GM19023 (cell line): Measurements from ENCODE around the gene GSG1.
"Not testable (repeated sequence)": the region's sequence is repeated elsewhere in the genome, so short reads cannot be mapped to it uniquely, and the experiment has no call there.

Source experiments
- ATAC-seq: cut with Tn5 transposase; IDR thresholded peaks from one replicate; pipeline ENCODE4 v1.9.1; 2021; ENCODE audit warnings: mild to moderate bottlenecking, moderate library complexity; ENCODE audit not compliant: unreplicated experiment

The GSG1 gene

DNA sequence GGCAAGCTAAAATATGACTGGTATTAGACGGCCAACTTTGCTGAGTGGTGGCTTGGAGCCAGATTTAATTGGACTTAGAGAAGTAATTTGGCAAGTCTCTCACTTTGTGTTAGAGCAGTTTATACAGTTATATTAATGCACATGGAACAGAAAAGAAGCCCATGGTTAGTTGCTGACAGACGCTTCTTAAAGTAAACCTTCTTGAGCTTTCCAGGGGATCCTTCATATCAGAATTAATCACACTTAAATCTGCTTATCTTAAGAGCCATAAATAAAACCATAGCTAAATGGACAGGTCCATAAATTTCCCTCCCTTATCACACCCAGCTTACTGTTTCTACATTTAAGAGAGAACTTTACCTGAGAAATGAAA lies 9.6 kb downstream of the GSG1 start:
- no peak for ATAC-seq

DNA sequence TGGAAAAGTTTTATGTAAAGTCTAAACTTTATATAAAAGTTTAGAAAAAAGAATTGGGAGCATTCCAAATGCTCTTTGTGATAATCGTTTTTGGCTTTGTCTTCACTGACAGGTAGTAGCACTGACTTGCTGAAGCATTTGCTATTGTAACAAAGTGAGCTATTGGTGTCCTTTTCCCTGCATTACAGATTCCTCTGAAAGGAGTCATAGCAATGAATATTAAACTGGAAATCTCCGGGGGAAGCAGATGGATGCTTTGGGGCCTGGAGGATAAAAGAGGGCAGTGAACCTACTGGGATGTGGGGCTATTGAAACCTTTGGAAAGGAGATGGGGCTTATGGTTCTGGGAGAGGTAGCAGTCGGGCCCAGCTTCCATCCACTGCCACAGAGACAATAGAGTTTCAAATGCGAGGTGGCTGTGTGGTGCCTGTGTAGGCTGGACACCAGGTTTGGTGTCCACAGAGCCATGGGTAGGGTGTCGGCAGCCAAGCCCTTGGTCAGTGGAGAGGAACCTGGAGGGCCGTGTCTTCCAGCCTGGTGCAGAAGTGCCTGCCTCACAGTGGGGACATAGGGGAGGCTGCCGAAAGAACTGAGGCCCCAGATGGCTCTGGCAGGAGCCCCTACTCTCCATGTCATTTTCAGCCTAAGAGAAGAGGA lies 10.1 kb downstream of the GSG1 start:
- no peak for ATAC-seq

DNA sequence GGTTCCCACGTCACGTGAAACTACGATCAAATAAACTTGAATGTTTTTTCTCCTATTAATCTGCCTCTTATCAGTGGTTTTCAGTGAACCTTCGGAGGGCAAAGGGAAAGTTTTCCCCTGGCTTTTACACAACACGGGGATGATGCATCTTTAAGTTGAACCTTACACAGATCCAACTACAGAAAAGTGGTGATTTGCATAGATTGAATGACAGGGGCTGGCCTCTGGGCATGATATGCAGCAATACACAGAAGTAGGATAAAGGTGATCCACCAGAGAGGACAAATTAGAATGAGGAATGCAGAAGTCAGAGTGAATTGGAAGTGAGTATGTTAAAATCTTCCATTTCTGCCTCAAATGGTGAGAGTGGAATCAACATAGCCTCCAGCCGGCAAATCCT lies 11.6 kb downstream of the GSG1 start:
- no peak for ATAC-seq

DNA sequence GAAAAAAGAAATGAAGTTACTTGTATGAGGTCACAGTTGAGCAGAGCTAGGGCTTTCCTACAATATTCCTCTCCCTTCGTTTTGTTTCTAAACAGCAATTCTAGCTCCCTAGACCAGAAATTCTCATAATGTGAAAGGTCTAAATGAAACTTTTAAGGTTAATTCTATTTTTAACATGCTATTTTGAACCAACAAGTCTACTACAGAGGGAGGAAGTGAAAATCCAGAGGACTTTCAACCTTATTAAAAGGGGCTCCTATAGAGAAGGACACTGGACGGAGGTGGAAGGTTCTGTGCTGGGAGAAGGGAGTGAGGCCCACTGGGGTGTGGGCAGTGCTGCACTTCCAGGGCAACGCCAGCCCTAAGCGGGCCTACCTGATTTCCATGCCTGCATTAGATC lies 13.4 kb downstream of the GSG1 start:
- ATAC-seq = no peak

GRCh38 chr12:13088496-13088895 lies 15.0 kb downstream of the GSG1 start:
- ATAC-seq = no peak

- ATAC-seq = no peak
Observed at GRCh38 chr12:13087766-13088165, 15.7 kb downstream of the GSG1 start.

GRCh38 chr12:13085968-13086686 lies 17.3 kb downstream of the GSG1 start:
- no peak for ATAC-seq

DNA sequence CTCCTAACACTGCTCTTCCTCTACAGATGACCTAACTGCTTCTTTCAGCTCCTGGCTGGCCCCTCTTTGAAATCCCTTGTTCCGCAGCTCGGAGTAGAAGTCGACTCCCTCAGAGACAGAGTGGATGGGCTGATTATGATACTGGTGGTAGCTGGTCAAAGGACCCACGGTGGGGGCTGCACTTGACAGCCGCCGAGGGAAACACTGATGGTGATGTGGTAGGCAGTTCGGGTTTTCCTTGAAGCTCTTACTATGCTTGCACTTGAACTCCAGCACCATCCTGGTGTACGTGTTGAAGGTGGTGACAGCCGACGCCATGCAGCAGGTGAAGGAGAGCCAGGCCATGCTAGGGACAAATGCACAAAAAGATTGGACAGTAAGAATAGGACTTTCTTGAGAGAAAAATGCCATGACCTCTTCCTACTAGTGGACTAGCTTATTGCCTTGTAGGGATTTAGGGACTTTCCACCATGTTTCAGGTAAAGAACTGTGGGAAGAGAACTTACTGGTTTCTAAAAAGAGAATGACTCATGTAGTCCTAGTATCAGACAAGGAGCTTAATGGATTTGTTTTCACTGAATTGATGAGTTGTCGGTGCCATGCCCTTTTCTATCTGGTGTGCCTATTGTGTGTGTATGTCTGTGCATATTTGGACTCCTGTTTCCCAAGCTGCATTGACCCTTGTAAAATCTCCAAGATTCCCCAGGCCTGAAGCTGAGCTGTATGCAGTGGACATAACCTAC lies 18.4 kb downstream of the GSG1 start:
- ATAC-seq = no peak

DNA sequence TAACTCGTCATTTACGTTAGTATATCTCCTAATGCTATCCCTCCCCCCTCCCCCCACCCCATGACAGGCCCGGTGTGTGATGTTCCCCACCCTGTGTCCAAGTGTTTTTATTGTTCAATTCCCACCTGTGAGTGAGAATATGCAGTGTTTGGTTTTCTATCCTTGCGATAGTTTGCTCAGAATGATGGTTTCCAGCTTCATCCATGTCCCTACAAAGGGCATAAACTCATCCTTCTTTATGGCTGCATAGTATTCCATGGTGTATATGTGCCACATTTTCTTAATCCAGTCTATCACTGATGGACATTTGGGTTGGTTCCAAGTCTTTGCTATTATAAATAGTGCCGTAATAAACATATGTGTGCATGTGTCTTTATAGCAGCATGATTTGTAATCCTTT lies 19.8 kb downstream of the GSG1 start:
- not testable (repeated sequence) for ATAC-seq

DNA sequence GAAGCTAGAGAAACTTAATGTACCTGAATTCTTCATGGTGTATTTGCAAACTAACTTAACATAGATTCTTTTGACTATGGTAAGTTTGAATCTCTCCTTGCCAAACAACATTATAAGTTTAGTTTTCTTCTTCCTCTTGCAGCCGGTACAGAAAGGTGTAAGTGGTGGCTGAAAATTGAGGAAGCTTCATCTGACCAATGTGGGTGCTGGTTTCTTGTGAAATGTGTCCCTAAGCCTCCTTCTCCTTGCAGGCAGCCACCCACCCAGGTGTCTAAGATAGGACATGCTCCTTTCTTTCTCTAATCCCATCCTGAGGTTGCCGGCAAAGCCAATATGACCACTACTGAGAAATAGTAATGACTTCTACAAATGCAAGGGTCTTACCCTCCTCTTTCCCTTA lies 20.6 kb downstream of the GSG1 start:
- no peak for ATAC-seq

GRCh38 chr12:13080266-13080665 lies 23.2 kb downstream of the GSG1 start:
- ATAC-seq = no peak

DNA sequence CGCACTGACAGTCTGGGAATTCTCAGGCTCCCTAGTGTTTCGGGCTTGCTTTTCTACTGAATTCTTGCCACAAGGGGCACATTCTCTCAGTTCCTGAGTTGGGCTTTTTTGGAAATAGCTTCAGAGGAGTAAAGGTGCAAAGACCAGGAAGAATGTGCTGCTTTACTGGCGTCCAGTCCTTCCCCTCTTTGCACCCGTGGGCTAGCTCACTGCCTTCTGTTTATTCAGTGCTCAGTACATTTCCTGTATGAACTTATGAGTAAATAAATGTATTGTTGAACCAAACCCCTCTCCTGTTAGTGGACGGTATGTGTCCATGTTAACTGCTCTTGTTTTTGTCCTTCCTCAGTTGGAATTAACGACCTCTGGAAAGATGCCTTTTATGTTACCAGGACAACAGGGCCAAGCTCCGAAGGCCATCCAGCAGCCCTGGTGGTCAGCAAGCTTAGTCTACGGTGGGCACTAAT lies 24.0 kb downstream of the GSG1 start:
- ATAC-seq = no peak

DNA sequence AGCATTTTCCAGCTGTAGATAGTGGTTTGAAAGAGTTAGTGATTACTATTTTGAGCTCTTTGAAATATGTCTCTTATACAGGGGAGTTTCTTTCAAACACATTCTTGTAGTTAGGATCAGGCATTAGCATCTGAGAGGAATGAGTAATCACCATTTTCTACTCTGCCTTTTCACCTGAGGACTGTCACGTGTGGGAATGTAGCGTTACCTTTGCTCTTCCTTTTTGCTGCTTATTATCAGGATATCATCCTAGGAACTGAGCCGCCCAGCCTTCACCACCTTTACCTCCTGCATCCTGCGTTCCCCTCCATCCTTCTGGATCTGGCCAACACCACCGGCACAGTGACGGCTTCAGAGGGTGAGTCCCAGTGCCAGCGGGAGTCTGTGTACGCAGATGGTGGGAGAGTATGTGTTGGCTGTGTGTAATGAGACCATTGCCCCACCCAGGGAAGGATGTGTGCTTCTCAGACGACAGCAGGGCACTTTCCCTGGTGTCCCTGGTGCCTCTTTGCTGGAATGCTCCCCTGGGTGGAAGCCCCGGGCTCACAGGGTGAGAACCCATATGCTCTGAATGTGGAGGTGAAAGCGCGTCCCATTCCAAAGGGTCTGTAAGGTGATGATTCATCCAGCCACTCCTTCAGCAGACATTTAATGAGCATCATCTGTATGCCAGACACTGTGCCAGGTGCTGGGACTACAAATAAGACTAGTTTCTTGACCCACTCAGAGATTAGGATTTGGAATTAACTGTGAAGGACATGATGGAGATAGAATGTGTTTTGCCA lies 27.5 kb downstream of the GSG1 start:
- ATAC-seq = no peak

DNA sequence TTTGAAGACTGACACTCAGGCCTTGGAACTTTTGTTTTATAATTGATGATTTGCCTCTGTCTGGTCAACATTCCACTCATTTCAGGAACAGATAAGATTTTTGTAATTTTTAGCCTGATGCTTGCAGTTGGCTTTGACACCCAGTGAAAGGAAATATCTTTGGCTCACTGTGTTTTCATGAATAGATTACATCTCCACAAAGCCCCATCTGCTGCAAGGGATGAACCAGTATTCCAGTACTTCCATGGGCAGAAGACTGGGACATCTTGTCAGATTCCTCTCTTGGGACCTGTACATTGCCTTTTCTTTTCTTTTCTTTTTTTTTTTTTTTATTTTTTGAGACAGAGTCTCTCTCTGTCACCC lies 28.4 kb downstream of the GSG1 start:
- no peak for ATAC-seq

- no peak for ATAC-seq
Observed at GRCh38 chr12:13074396-13075117, 28.9 kb downstream of the GSG1 start.

- ATAC-seq = no peak
Observed at GRCh38 chr12:13073173-13073572, 30.3 kb downstream of the GSG1 start.

DNA sequence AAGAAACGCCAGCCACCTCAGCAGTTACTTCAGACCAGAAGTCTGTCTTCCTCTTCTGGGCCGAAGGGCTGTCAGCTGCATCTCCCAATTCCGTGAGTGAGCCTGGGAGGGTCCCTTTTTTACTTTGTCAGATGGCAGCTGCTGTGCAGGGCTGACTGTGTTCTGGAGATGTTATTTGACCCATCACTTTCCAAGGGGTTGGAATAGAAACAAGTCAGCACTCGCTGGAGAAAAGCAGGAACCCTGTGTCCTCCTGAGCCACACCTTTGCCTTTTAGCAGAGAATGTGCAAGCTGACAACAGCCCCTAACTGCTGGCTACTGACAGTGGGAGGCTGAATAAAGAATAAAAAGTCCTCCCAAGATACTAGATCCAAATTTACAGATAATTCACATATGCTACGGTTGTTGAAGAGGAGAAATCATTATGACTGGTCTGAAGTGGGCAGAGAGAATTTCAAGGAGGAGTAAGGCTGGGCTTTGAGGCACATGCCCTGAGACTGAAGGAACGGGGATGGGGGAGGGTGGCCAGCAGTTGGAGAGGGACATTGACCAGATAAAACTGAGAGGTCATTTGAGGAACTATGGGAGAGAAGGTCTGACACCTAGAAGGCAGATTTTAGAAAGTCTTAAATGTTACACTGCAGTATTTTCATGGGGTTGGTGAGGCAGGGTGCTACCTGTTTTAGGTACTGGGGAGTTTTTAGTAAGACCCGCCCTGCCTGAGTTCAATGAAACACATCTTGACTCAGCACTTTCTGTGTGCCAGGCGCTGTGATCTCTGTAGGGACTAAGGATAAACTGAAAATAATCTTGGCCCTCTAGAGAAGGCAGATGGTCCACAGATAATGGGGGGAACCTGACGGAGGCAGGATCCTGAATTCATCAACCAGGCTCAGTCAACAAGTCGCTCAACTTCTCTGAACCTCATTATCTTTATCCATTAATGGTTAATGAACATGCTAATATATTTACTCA lies 31.9 kb downstream of the GSG1 start:
- no peak for ATAC-seq

DNA sequence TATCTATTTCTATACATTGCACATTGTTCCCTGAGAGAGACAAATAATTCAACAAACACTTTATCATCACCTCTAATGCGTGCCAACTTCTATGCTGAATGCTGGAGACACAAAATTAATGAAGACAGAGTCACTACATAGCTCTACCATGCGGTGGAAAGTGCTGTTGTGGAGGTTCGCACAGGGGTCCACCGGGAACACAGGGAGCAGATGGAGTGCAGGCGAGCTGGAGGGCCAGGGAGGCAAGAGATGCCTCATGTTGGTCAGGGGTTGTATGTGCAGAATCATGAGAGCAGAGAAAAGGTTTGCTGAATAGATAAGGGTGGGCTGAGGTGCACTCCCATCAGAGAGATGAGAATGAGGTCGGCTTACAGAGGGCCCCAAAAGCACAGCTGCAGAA lies 34.1 kb downstream of the GSG1 start:
- no peak for ATAC-seq

- no peak for ATAC-seq
Observed at GRCh38 chr12:13067322-13067721, 36.1 kb downstream of the GSG1 start.

- no peak for ATAC-seq
Observed at GRCh38 chr12:13066459-13066858, 37.0 kb downstream of the GSG1 start.
